ENCODE results near the gene USP6NL. TPM values are rescaled to one million over a fixed set of nuclear protein-coding genes. Genes with fewer than 3 reads are reported as not detected.

Gene USP6NL
- polyA plus RNA-seq, 2 donors, result 26.8 to 28.3 TPM

DNA sequence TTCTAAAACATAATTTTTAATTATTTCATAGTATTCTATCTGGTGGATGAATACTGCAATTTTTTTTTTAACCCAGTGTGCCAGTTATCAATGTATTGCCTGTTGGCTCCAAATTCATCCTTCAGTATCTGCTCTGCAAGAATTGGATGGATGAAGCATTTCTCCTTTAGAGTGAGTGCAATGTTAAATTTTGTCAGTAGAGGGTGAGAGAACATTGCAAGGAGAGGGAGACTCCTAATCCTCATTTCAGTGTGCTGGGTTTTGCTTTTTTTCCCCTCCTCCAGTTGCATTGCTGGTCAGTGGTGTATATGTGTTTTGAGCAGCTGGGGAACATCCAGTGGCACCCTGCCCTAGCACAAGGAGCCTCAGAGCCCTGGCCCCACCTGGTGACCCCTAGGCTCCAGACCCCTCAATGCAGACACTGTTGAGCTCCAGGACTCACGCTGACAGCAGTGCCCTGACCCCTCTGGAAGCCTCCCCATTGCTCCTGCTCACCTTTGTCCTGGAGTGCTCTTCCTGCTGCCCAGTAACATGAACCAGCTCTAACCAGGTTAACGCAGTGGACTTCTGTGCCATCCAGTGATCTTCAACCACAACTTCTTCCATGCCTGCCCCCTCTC lies 199.4 kb downstream of the USP6NL start:
- no peaks in the 10 kb centered on the region for H3K36me3 ChIP-seq (ENCODE audit: control insufficient read depth in 2 of 2, insufficient read depth in 2 of 2, low read length in 1 of 2)
- no peaks in the 10 kb centered on the region for H3K4me1 ChIP-seq (ENCODE audit: control insufficient read depth in 2 of 2, insufficient read depth in 2 of 2, low read length in 1 of 2)
- peaks cover 0 to 3% of the 10 kb centered on the region in 2 donors for H3K9me3 ChIP-seq (ENCODE audit: control insufficient read depth in 2 of 2, insufficient read depth in 1 of 2, low read depth in 1 of 2, low read length in 1 of 2)
- no peaks in the 10 kb centered on the region for H3K27me3 ChIP-seq (ENCODE audit: control insufficient read depth in 1 of 2, insufficient read depth in 2 of 2, low read length in 2 of 2)
- no peak overlapping the region for H3K4me3 ChIP-seq (ENCODE audit: low read depth in 1 of 2, low read length in 2 of 2)
- H3K27ac ChIP-seq (ENCODE audit: low read depth in 2 of 2, low read length in 1 of 2), result no peak overlapping the region
- 78 to 84% methylated on average over 2 of the region's 2 CpGs for WGBS, 2 donors

GRCh38 chr10:11409357-11409756 lies 202.1 kb downstream of the USP6NL start:
- H3K4me3 ChIP-seq (ENCODE audit: low read depth in 1 of 2, low read length in 2 of 2), result no peak overlapping the region
- WGBS, 2 donors, result 66 to 72% methylated on average over 11 of the region's 11 CpGs
- no peak overlapping the region for H3K27ac ChIP-seq (ENCODE audit: low read depth in 2 of 2, low read length in 1 of 2)
- H3K9me3 ChIP-seq (ENCODE audit: control insufficient read depth in 2 of 2, insufficient read depth in 1 of 2, low read depth in 1 of 2, low read length in 1 of 2), result peaks cover 0 to 3% of the 10 kb centered on the region in 2 donors
- no peaks in the 10 kb centered on the region for H3K4me1 ChIP-seq (ENCODE audit: control insufficient read depth in 2 of 2, insufficient read depth in 2 of 2, low read length in 1 of 2)
- no peaks in the 10 kb centered on the region for H3K27me3 ChIP-seq (ENCODE audit: control insufficient read depth in 1 of 2, insufficient read depth in 2 of 2, low read length in 2 of 2)
- no peaks in the 10 kb centered on the region for H3K36me3 ChIP-seq (ENCODE audit: control insufficient read depth in 2 of 2, insufficient read depth in 2 of 2, low read length in 1 of 2)

DNA sequence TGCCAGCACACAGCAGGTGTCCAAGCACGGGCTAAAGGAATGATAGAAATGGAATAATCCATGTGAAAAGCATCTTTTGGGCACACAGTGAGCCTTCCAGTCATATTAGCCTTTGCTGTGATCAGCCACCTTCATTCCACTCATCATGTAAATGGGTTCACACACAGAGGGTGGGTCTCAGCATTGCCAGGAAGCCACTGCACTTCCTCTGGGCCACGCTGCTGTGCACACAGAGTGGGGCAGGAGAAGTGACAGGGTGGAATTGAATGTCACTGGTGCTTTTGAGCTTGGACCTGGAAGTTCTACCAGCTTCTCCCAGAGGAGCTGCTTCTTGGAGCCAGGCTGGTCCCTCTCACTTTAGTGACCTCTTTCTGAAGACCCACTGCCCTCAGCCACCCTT lies 203.5 kb downstream of the USP6NL start:
- 64 to 77% methylated on average over 2 of the region's 2 CpGs for WGBS, 2 donors
- no peaks in the 10 kb centered on the region for H3K27me3 ChIP-seq (ENCODE audit: control insufficient read depth in 1 of 2, insufficient read depth in 2 of 2, low read length in 2 of 2)

DNA sequence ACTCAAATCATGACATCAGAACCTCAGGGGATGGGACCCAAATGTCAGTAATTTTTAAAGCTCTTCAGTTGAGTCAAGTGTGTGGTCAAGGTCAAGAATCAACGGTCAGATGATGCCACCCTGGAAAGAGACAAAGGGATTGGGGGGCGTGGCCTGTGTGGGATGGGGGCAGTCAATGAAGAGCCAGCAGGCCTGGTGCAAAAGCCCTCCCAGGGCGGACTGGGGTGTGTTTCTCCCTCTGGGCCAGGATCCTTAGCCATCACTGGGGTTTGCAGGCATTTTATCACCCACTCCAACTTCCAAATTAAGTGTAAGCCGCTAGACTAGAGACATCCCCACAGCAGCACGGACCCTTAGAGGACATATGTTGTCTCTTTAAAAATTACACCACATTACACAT lies 204.7 kb downstream of the USP6NL start:
- Histone ChIP-seq H3K27me3 (ENCODE audit: control insufficient read depth in 1 of 2, insufficient read depth in 2 of 2, low read length in 2 of 2) (no peaks in the 10 kb centered on the region), H3K4me3 (ENCODE audit: low read depth in 1 of 2, low read length in 2 of 2) (no peak overlapping the region), H3K36me3 (ENCODE audit: control insufficient read depth in 2 of 2, insufficient read depth in 2 of 2, low read length in 1 of 2) (no peaks in the 10 kb centered on the region), H3K4me1 (ENCODE audit: control insufficient read depth in 2 of 2, insufficient read depth in 2 of 2, low read length in 1 of 2) (no peaks in the 10 kb centered on the region), H3K9me3 (ENCODE audit: control insufficient read depth in 2 of 2, insufficient read depth in 1 of 2, low read depth in 1 of 2, low read length in 1 of 2) (no peaks in the 10 kb centered on the region), H3K27ac (ENCODE audit: low read depth in 2 of 2, low read length in 1 of 2) (no peak overlapping the region)
- 82 to 88% methylated on average over 5 of the region's 5 CpGs for WGBS, 2 donors

More for the DNA sequence above, 203.5 kb downstream of the USP6NL start:
- Histone ChIP-seq H3K9me3 (ENCODE audit: control insufficient read depth in 2 of 2, insufficient read depth in 1 of 2, low read depth in 1 of 2, low read length in 1 of 2) (peaks cover 0 to 3% of the 10 kb centered on the region in 2 donors), H3K4me1 (ENCODE audit: control insufficient read depth in 2 of 2, insufficient read depth in 2 of 2, low read length in 1 of 2) (no peaks in the 10 kb centered on the region), H3K4me3 (ENCODE audit: low read depth in 1 of 2, low read length in 2 of 2) (no peak overlapping the region), H3K27ac (ENCODE audit: low read depth in 2 of 2, low read length in 1 of 2) (no peak overlapping the region), H3K36me3 (ENCODE audit: control insufficient read depth in 2 of 2, insufficient read depth in 2 of 2, low read length in 1 of 2) (no peaks in the 10 kb centered on the region)

DNA sequence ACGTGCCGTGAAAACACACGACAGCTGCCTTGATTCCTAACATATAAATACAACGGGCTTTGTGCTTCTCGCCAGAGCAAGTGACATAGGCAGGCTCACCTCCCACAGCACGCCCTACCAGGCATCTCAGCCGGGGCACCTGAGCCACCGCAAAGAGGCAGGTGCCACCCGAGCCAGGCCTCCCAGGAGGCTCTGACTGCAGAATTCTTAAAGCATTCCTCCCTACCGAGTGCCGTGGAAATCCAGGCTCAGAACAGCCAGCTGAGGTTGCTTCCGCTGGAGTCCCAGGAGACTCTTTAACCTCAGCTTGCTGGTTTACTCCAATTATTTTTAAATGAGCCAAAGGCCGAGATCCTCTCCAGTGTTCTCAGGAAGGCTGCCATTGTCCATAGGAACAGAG lies 206.5 kb downstream of the USP6NL start:
- no peaks in the 10 kb centered on the region for H3K9me3 ChIP-seq (ENCODE audit: control insufficient read depth in 2 of 2, insufficient read depth in 1 of 2, low read depth in 1 of 2, low read length in 1 of 2)
- H3K27me3 ChIP-seq (ENCODE audit: control insufficient read depth in 1 of 2, insufficient read depth in 2 of 2, low read length in 2 of 2), result no peaks in the 10 kb centered on the region
- 71 to 74% methylated on average over 13 of the region's 13 CpGs for WGBS, 2 donors
- no peaks in the 10 kb centered on the region for H3K36me3 ChIP-seq (ENCODE audit: control insufficient read depth in 2 of 2, insufficient read depth in 2 of 2, low read length in 1 of 2)
- H3K4me1 ChIP-seq (ENCODE audit: control insufficient read depth in 2 of 2, insufficient read depth in 2 of 2, low read length in 1 of 2), result no peaks in the 10 kb centered on the region
- no peak overlapping the region for H3K27ac ChIP-seq (ENCODE audit: low read depth in 2 of 2, low read length in 1 of 2)
- no peak overlapping the region for H3K4me3 ChIP-seq (ENCODE audit: low read depth in 1 of 2, low read length in 2 of 2)

Other genes starting within 250 kb of the USP6NL start
- gene ECHDC3, start 130.7 kb upstream of the USP6NL start, polyA plus RNA-seq, result 10 to 100 TPM; 23.7 to 36.5 TPM
- 1 to 10 TPM; 5.2 to 6.8 TPM for gene PROSER2, start 211.7 kb upstream of the USP6NL start, polyA plus RNA-seq